GM23248 (cell line): ENCODE data around the gene MRNIP. TPM values are rescaled to one million over a fixed set of nuclear protein-coding genes. Genes with fewer than 3 reads are reported as not detected.
"Not testable (repeated sequence)": the region's sequence is repeated elsewhere in the genome, so short reads cannot be mapped to it uniquely, and the experiment has no call there.

ENCODE experiments used
- DNase-seq: peaks from one replicate; pipeline ENCODE4 v3.0.0-alpha.2; 2015
- H2AFZ ChIP-seq: fragments of 200-600 bp; sonication (generic); 2 replicates; pipeline ENCODE4 v1.6.1; 2016; ENCODE audit warnings: antibody characterized with exemption
- H3F3A ChIP-seq: fragments of 200-600 bp; sonication (generic); 2 replicates; pipeline ENCODE4 v1.6.1; 2016; ENCODE audit warnings: mild to moderate bottlenecking, antibody characterized with exemption, mixed run types; ENCODE audit not compliant: insufficient read depth
- H3K27ac ChIP-seq: fragments of 200-600 bp; sonication (generic); 2 replicates; pipeline ENCODE4 v1.5.1; 2016; ENCODE audit warnings: mild to moderate bottlenecking
- H3K27me3 ChIP-seq: fragments of 200-600 bp; sonication (generic); replicated peaks from 2 replicates; pipeline ENCODE4 v1.6.1; 2016; ENCODE audit warnings: mild to moderate bottlenecking; ENCODE audit not compliant: insufficient read depth
- H3K36me3 ChIP-seq: fragments of 200-600 bp; sonication (generic); 2 replicates; pipeline ENCODE4 v1.6.1; 2016; ENCODE audit warnings: low read depth, mild to moderate bottlenecking
- H3K4me1 ChIP-seq: fragments of 200-600 bp; sonication (generic); 2 replicates; pipeline ENCODE4 v1.6.1; 2016; ENCODE audit warnings: mild to moderate bottlenecking; ENCODE audit not compliant: insufficient read depth
- H3K4me2 ChIP-seq: fragments of 200-600 bp; sonication (generic); one replicate; pipeline ENCODE4 v1.6.1; 2016; ENCODE audit warnings: mild to moderate bottlenecking; ENCODE audit not compliant: unreplicated experiment
- H3K4me3 ChIP-seq: fragments of 200-600 bp; sonication (generic); 2 replicates; pipeline ENCODE4 v1.5.1; 2016; ENCODE audit warnings: mild to moderate bottlenecking
- H3K79me2 ChIP-seq: fragments of 200-600 bp; sonication (generic); 2 replicates; pipeline ENCODE4 v1.6.1; 2016; ENCODE audit warnings: mild to moderate bottlenecking; ENCODE audit not compliant: insufficient read depth
- H3K9ac ChIP-seq: fragments of 200-600 bp; sonication (generic); 2 replicates; pipeline ENCODE4 v1.6.1; 2016; ENCODE audit warnings: mild to moderate bottlenecking
- H3K9me2 ChIP-seq: fragments of 200-600 bp; sonication (generic); 2 replicates; pipeline ENCODE4 v1.6.1; 2016; ENCODE audit warnings: mixed run types, mild to moderate bottlenecking, moderate library complexity; ENCODE audit not compliant: insufficient read depth
- H3K9me3 ChIP-seq: fragments of 200-600 bp; sonication (generic); one replicate; pipeline ENCODE4 v1.6.1; 2017; ENCODE audit warnings: low read depth
- H4K20me1 ChIP-seq: fragments of 200-600 bp; sonication (generic); 2 replicates; pipeline ENCODE4 v1.6.0; 2016; ENCODE audit not compliant: insufficient read depth
- EZH2 ChIP-seq: fragments of 200-600 bp; sonication (generic); IDR thresholded peaks from 2 replicates; pipeline ENCODE4 v1.6.1; 2018; ENCODE audit warnings: antibody characterized with exemption, mild to moderate bottlenecking; ENCODE audit not compliant: insufficient read depth, poor library complexity, severe bottlenecking
- EZH2phosphoT487 ChIP-seq: fragments of 200-600 bp; sonication (generic); IDR thresholded peaks from 2 replicates; pipeline ENCODE4 v1.6.1; 2018; ENCODE audit warnings: antibody characterized with exemption, moderate library complexity, mild to moderate bottlenecking, low read depth; ENCODE audit not compliant: insufficient read depth
- WGBS, 2 experiments: methylation state at CpG; one replicate each; pipeline ENCODE4 v1.1.6; 2015 to 2017; ENCODE audit warnings: low lambda C conversion rate in 2 of 2, low coverage in 1 of 2; ENCODE audit errors: missing lambda C conversion rate in 2 of 2; 5-methylcytosine and 5-hydroxymethylcytosine counted together
- in situ Hi-C: fragments of 300-500 bp; cut with MboI; formaldehyde crosslinking; loops from 2 replicates; pipeline ENCODE4 v1.15.0; 2020
- polyA plus RNA-seq: library from polyadenylated mRNA; unstranded; fragments of >200 nt; fragmentation: Nextera tagmentation; extraction: Ambion mirVana; gene quantifications from 2 replicates; pipeline ENCODE4 v1.2.1, GENCODE V29; 2016
- total RNA-seq: library from RNA; depleted of rRNA; stranded (reverse); fragments of >200 nt; shearing (Covaris generic); gene quantifications from 2 replicates; pipeline ENCODE4 v1.2.3, GENCODE V29; 2014

Gene MRNIP
- total and polyA plus RNA-seq, 2 experiments from 2014 or later = 14.1 to 17.3 TPM

DNA sequence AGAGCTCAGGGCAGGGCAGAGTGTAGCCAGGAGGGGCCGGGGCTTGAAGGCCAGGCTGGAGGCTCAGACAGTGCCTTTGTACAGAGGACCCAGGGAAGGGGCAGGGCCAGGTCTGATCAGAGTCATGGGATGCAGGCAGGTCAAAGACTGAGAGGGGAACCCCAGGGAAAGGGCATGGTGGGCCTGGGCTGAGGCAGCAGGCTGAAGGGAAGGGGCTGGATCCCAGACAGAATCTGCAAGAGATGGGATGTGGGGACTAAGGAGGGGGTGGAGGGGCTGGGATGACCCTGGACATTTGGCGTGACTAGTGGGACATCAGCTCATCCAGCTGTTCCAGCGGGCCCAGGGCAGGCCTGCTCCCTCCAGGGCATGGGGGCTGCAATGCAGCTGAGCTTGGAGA lies 15.5 kb upstream of the MRNIP start:
- Histone ChIP-seq H3K9ac (no peak overlapping the region), H3K9me3 (no peaks in the 10 kb centered on the region)
- no peak for TF ChIP-seq EZH2phosphoT487
- no peak for TF ChIP-seq EZH2

DNA sequence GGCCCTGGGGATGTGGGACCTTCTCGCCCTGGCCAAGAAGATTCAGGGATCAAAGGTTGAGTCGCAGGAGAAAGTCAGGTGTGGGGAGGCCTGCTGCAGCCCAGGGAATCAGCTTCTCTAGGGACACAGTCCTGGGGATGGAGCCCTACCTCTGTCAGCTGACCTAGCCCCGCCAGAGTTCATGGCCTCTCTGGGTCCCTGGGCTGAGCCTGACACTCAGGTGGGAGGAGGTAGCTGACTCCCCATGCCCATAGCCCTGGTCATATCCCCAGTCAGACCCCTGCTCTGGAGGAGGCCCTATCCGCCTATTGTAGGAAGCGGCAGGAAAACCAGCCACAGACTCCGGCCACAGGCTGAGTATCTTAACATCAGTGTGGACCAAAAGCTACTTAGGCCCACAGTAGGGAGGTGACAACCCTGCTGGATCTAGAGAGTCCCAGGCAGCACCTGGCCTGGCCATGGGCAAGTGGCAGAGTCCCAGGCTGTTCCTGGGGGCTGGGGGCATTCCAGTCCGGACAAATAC lies 15.0 kb upstream of the MRNIP start:
- H3K36me3 ChIP-seq = peaks cover 26% of the 10 kb centered on the region; the same call in 1 of the 2 replicates
- TF ChIP-seq EZH2phosphoT487 (no peak), EZH2 (no peak)
- H3K4me1 ChIP-seq = no peaks in the 10 kb centered on the region
- 98 to 99% methylated on average over 7 of the region's 7 CpGs for WGBS, 2 experiments
- no peak overlapping the region for H3K4me3 ChIP-seq
- H3F3A ChIP-seq = no peaks in the 10 kb centered on the region
- no peak overlapping the region for H3K9ac ChIP-seq
- H4K20me1 ChIP-seq = no peaks in the 10 kb centered on the region
- in situ Hi-C loops = no loop called here
- H3K9me3 ChIP-seq = no peaks in the 10 kb centered on the region
- H3K4me2 ChIP-seq = no peak overlapping the region
- no peaks in the 10 kb centered on the region for H3K9me2 ChIP-seq
- H3K79me2 ChIP-seq = no peaks in the 10 kb centered on the region
- no peak for DNase-seq
- H2AFZ ChIP-seq = no peak overlapping the region
- no peaks in the 10 kb centered on the region for H3K27me3 ChIP-seq
- H3K27ac ChIP-seq = no peak overlapping the region

More for the DNA sequence above, 15.5 kb upstream of the MRNIP start:
- Histone ChIP-seq H3K4me3 (no peak overlapping the region), H3K27ac (no peak overlapping the region), H3K9me2 (no peaks in the 10 kb centered on the region), H4K20me1 (no peaks in the 10 kb centered on the region), H3K79me2 (no peaks in the 10 kb centered on the region), H3K27me3 (no peaks in the 10 kb centered on the region), H3F3A (no peaks in the 10 kb centered on the region), H3K4me2 (no peak overlapping the region), H2AFZ (no peak overlapping the region), H3K36me3 (peaks cover 25% of the 10 kb centered on the region; the same call in 1 of the 2 replicates), H3K4me1 (no peaks in the 10 kb centered on the region)
- in situ Hi-C loops = no loop called here
- DNase-seq = no peak
- WGBS, 2 experiments = 91 to 92% methylated on average over 3 of the region's 3 CpGs

DNA sequence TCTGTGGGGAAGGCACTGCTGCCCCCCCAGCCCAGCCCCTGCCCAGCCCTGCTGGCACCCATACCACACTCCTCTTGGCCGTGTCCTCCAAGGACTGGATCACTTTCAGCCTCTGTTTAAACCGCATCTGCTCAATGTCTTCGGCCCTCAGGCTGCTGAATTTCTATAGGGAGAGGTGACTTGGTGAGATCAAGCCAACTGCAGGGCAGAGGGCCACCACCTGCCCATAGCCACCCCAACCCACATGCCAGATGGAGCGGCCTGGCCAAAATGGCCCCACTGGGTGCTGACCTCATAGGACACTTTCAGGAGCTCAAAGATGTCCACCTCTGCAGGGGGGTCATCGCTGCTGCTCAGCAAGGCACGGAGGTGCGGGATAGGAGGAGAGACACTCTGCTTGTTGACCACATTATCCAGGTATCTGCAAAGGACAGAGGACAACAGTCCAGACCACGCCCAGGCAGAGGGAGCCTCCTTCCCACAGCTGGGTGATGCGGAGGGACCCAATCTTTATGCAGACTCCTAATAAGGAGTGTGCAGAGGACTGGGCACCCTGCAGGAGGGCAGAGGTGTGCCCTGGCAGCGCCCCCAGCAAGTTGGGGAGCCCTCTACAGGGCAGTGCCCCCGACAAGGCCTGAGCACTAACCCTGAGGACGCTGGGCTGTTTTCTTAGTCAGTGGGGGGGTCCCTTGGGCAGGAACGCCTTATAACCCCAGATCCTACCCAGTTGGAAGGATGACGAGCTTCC lies 14.4 kb upstream of the MRNIP start:
- H3K36me3 ChIP-seq = peaks cover 25% of the 10 kb centered on the region; the same call in 1 of the 2 replicates
- in situ Hi-C loops = no loop called here

DNA sequence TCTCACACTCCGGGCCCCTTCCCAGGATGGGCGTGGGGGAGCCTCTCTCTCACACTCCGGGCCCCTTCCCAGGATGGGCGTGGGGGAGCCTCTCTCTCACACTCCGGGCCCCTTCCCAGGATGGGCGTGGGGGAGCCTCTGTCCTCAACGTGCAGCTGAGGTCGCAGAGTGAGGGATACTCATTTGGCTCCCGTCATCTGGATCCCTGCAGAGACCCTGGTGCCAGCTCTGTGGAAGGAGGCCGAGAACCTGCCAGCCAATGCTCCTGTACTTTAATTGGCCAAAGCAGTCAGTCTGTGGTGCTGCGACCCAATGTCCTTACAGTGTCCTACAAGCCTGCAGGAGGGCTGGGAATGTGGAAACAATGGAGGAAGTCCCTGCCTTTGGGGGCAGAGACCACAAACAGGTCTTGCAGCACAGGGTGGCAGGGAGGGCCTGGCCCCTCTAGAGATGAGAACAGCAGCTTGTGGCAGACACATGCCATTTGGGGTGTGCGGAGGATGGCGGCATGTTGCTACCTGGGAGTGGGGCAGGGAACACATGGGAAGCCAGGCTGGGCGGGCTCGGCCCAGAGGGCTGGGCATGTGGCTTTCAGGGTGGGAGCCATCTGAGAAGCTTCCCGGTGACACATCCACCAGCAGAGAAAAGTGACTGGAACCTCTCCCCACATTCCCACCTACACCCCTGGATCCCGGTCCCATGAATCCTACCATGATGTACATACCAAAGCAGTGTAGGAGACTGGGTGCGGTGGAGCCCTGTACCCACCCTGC lies 13.6 kb upstream of the MRNIP start:
- WGBS, 2 experiments = 95% methylated on average over 12 to 16 of the region's 18 CpGs
- H2AFZ ChIP-seq = no peak overlapping the region
- no peak overlapping the region for H3K4me2 ChIP-seq
- H4K20me1 ChIP-seq = no peaks in the 10 kb centered on the region
- H3K36me3 ChIP-seq = peaks cover 20% of the 10 kb centered on the region; the same call in 1 of the 2 replicates
- no peak overlapping the region for H3K4me3 ChIP-seq
- no peaks in the 10 kb centered on the region for H3K27me3 ChIP-seq
- in situ Hi-C loops = no loop called here
- no peaks in the 10 kb centered on the region for H3K4me1 ChIP-seq
- DNase-seq = no peak
- no peaks in the 10 kb centered on the region for H3K79me2 ChIP-seq
- H3F3A ChIP-seq = no peaks in the 10 kb centered on the region
- no peaks in the 10 kb centered on the region for H3K9me3 ChIP-seq
- H3K9ac ChIP-seq = no peak overlapping the region
- H3K9me2 ChIP-seq = no peaks in the 10 kb centered on the region
- no peak overlapping the region for H3K27ac ChIP-seq
- TF ChIP-seq EZH2phosphoT487 (no peak), EZH2 (no peak)

More for the DNA sequence above, 14.4 kb upstream of the MRNIP start:
- no peak overlapping the region for H3K9ac ChIP-seq
- no peaks in the 10 kb centered on the region for H3K4me1 ChIP-seq
- no peak for DNase-seq
- no peak for TF ChIP-seq EZH2
- TF ChIP-seq EZH2phosphoT487 = no peak
- H3K9me3 ChIP-seq = no peaks in the 10 kb centered on the region
- no peaks in the 10 kb centered on the region for H3K79me2 ChIP-seq
- H3K27ac ChIP-seq = no peak overlapping the region
- no peaks in the 10 kb centered on the region for H3F3A ChIP-seq
- H3K9me2 ChIP-seq = no peaks in the 10 kb centered on the region
- no peak overlapping the region for H3K4me2 ChIP-seq
- H2AFZ ChIP-seq = no peak overlapping the region
- no peaks in the 10 kb centered on the region for H3K27me3 ChIP-seq
- H3K4me3 ChIP-seq = no peak overlapping the region
- H4K20me1 ChIP-seq = no peaks in the 10 kb centered on the region
- 90% methylated on average over 12 to 14 of the region's 14 CpGs for WGBS, 2 experiments

DNA sequence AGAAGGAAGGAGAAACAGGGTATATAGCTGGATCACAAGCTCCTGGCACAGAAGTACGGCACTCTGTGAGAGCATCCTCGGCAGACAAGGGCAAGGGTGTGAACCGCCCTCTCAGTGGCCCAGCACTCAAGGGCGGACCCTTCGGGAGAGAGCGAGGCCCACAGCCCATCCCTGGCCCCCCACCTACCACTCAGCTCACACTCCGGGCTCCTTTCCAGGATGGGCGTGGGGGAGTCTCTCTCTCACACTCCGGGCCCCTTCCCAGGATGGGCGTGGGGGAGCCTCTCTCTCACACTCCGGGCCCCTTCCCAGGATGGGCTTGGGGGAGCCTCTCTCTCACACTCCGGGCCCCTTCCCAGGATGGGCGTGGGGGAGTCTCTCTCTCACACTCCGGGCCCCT lies 12.9 kb upstream of the MRNIP start:
- H3K79me2 ChIP-seq, H3K4me2 ChIP-seq, H3K9me2 ChIP-seq, H3K4me3 ChIP-seq, H3K9me3 ChIP-seq, H2AFZ ChIP-seq, H3K9ac ChIP-seq, H3K27ac ChIP-seq, H3F3A ChIP-seq, H3K27me3 ChIP-seq, DNase-seq, in situ Hi-C loops, H3K4me1 ChIP-seq, H4K20me1 ChIP-seq: not testable (repeated sequence)
- WGBS, 2 experiments = 89 to 92% methylated on average over 9 to 14 of the region's 14 CpGs
- H3K36me3 ChIP-seq = peaks cover 20% of the 10 kb centered on the region; the same call in 1 of the 2 replicates
